Measurements from ENCODE around the gene LRRC2.
"Not testable (repeated sequence)": the region's sequence is repeated elsewhere in the genome, so short reads cannot be mapped to it uniquely, and the experiment has no call there.

Gene LRRC2

GRCh38 chr3:46585799-46586693 is 19.9 kb upstream of the LRRC2 start:
- no peak overlapping the region for H3K4me3 ChIP-seq (ENCODE audit: low read length)
- no peak for DNase-seq (ENCODE audit: low read depth, low spot score)

GRCh38 chr3:46584598-46585467 is 18.7 kb upstream of the LRRC2 start:
- no peak overlapping the region for H3K4me3 ChIP-seq (ENCODE audit: low read length)
- no peak for DNase-seq (ENCODE audit: low read depth, low spot score)

- no peak overlapping the region for H3K4me3 ChIP-seq (ENCODE audit: low read length)
These were observed 14.6 kb upstream of the LRRC2 start for GRCh38 chr3:46580675-46581074.

DNA sequence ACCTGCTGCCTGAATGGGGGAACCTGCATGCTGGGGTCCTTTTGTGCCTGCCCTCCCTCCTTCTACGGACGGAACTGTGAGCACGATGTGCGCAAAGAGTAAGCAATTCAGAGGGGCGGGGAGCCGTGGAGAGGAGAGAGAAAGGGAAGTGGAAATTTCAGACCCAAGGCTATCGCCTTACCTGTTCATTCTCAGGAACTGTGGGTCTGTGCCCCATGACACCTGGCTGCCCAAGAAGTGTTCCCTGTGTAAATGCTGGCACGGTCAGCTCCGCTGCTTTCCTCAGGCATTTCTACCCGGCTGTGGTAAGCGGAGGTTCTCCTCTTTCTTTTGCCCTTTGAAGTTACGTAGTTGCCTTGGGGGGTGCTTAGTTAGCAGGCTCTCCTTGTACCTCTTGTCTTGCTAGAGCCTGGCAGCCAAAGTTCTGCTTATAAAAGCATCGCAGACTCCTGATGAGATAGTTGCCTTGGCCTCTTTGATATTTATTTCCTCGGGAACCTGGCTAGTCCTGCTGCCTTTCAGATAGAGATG is 13.7 kb upstream of the LRRC2 start:
- H3K4me3 ChIP-seq (ENCODE audit: low read length) = no peak overlapping the region
- no peak for DNase-seq (ENCODE audit: low read depth, low spot score)

More at GRCh38 chr3:46580675-46581074, 14.6 kb upstream of the LRRC2 start:
- no peak for DNase-seq (ENCODE audit: low read depth, low spot score)

- DNase-seq (ENCODE audit: low read depth, low spot score) = peak; percentile 28
- H3K4me3 ChIP-seq (ENCODE audit: low read length) = no peak overlapping the region
These were observed 13.1 kb upstream of the LRRC2 start for GRCh38 chr3:46578973-46579755.

- H3K4me3 ChIP-seq (ENCODE audit: low read length); DNase-seq (ENCODE audit: low read depth, low spot score): not testable (repeated sequence)
These were observed 11.6 kb upstream of the LRRC2 start for GRCh38 chr3:46577580-46578249.

- H3K4me3 ChIP-seq (ENCODE audit: low read length) = no peak overlapping the region
- DNase-seq (ENCODE audit: low read depth, low spot score) = no peak
These were observed 10.8 kb upstream of the LRRC2 start for GRCh38 chr3:46576879-46577278.

GRCh38 chr3:46576386-46576785 is 10.3 kb upstream of the LRRC2 start:
- DNase-seq (ENCODE audit: low read depth, low spot score) = no peak
- H3K4me3 ChIP-seq (ENCODE audit: low read length) = no peak overlapping the region

DNA sequence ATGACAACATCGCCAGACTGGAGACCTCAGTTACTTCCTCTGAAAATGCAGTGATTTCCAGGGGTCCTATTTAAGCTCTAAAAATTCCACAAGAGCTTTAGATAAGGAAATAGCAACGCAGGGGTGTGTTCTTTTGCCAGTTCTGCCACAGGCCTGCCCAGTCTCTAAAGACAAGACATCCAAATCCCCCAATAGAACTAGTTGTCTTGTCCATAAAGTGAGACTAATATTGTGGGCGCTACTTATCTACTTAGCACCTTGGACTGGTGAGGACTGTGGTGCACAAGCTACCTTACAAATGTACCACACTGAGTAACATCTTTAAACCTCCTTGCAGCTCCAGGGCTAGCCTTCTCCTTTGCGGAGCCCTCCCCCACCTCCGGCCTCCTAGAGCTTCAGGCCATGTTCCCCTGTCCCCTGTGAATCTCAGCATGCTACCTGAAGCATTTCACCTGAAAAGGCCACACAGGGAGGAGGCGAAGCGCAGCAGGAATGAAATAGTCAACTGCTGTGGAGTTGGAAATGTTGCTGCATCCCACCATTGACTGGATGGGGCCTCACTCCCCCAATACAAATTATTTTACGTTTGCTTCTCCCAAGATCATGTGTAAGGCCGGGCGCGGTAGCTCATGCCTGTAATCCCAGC is 9.6 kb upstream of the LRRC2 start:
- DNase-seq (ENCODE audit: low read depth, low spot score) = no peak
- no peak overlapping the region for H3K4me3 ChIP-seq (ENCODE audit: low read length)

- DNase-seq (ENCODE audit: low read depth, low spot score) = no peak
- H3K4me3 ChIP-seq (ENCODE audit: low read length) = no peak overlapping the region
These were observed 8.9 kb upstream of the LRRC2 start for GRCh38 chr3:46574881-46575576.

DNA sequence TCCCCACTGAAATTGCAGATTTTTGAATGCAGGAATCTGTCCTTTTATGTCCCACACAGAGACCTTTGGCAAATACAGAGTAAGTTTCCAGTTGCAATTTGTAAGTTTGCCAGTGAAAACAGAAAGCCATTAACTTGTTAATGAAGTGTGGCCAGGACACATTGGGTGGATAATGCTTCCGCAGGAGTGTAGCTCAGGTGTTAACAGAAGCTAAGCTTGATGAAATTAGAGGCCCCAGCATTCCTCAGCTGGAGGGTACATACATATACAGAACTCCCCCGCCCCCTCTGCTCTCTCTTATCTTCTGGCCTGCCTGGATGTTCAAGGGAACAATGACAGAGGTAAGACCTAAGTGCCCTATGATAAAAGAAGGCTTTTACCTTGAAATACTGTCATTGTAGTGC is 8.1 kb upstream of the LRRC2 start:
- no peak overlapping the region for H3K4me3 ChIP-seq (ENCODE audit: low read length)

GRCh38 chr3:46573701-46574100 is 7.6 kb upstream of the LRRC2 start:
- DNase-seq (ENCODE audit: low read depth, low spot score) = no peak
- H3K4me3 ChIP-seq (ENCODE audit: low read length) = no peak overlapping the region

More for the DNA sequence above, 8.1 kb upstream of the LRRC2 start:
- DNase-seq (ENCODE audit: low read depth, low spot score) = no peak

GRCh38 chr3:46571684-46572083 is 5.6 kb upstream of the LRRC2 start:
- no peak for DNase-seq (ENCODE audit: low read depth, low spot score)
- no peak overlapping the region for H3K4me3 ChIP-seq (ENCODE audit: low read length)

DNA sequence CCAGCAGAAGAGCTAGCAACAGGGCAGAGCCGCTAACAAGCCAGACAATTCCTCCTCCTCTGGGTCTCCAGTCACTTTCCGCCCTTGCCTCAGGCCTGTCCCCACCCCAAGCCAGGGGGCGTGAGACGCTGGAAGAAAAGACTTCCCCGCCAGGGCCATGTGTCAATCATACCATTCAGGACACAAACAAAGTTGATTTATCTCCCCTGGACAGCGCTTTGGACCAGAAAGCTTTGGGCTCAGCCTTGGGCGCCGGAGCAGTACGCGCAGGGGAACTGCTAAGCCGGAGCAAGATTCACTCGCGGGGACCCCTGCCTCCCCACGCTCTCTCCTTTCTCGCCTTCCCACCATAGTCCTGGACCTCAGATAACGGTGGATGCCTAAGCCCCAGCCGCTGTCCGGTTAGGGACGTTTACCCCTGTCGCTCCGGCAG is 479 bp downstream of the LRRC2 start:
- DNase-seq (ENCODE audit: low read depth, low spot score) = no peak
- no peak overlapping the region for H3K4me3 ChIP-seq (ENCODE audit: low read length)

GRCh38 chr3:46565077-46565476 is 1.0 kb downstream of the LRRC2 start:
- no peak for DNase-seq (ENCODE audit: low read depth, low spot score)
- H3K4me3 ChIP-seq (ENCODE audit: low read length) = no peak overlapping the region

- DNase-seq (ENCODE audit: low read depth, low spot score) = no peak
- no peak overlapping the region for H3K4me3 ChIP-seq (ENCODE audit: low read length)
These were observed 1.7 kb downstream of the LRRC2 start for GRCh38 chr3:46564190-46565021.

GRCh38 chr3:46561951-46562350 is 4.2 kb downstream of the LRRC2 start:
- no peak for DNase-seq (ENCODE audit: low read depth, low spot score)
- no peak overlapping the region for H3K4me3 ChIP-seq (ENCODE audit: low read length)
